ENCODE results near the gene INSR. TPM values are rescaled to one million over a fixed set of nuclear protein-coding genes. Genes with fewer than 3 reads are reported as not detected.
"Not testable (repeated sequence)": the region's sequence is repeated elsewhere in the genome, so short reads cannot be mapped to it uniquely, and the experiment has no call there.

INSR gene
- total RNA-seq, 1 donor from 2014 or later: 1.3 TPM

GRCh38 chr19:7225741-7226140 lies 68.5 kb downstream of the INSR start:
- intact Hi-C loops (cut with micrococcal nuclease): no loop called here

DNA sequence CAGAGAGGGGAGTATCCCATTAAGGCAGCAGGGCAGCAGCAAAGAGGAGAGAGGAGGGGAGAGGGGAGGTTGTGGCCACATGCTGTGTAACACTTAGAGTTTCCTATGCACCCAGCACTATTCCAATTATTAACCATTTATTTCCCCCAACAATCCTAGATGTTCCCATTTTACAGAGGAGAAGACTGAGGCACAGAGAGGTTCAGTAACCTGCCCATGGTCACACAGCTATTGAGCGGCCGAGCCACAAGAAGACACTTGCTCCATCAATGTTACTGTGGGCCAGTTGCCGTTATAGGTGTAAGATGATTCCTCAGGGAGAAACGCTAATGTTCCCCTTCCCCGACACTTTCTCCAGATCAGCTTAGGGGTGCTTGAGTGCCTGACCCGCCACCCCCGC lies 69.2 kb downstream of the INSR start:
- intact Hi-C loops (cut with micrococcal nuclease): no loop called here

- intact Hi-C loops (cut with micrococcal nuclease): no loop called here
Observed at GRCh38 chr19:7224209-7224686, 70.0 kb downstream of the INSR start.

GRCh38 chr19:7223429-7223828 lies 70.8 kb downstream of the INSR start:
- intact Hi-C loops (cut with micrococcal nuclease): no loop called here

GRCh38 chr19:7219056-7219455 lies 75.2 kb downstream of the INSR start:
- intact Hi-C loops (cut with micrococcal nuclease): no loop called here

DNA sequence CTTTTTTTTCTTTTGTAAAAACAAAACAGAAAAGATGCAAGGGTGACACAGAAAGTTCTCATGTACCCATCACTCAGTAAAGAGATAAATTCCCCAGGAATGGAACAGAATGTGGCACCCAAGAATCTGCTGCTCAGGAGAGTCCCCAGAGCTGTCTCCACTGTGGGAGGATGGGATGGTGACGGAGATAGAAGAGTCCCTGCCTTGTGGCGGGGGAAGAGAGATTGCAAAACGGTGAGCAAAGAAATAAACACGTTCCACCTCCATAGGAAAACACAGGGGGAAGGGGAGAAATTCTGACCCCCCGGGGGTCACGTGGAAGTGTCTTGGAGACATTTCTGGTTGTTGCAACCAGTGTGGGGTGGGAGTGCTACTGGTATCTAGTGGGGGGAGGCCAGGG lies 76.4 kb downstream of the INSR start:
- intact Hi-C loops (cut with micrococcal nuclease): no loop called here

- intact Hi-C loops (cut with micrococcal nuclease): no loop called here
Observed at GRCh38 chr19:7216373-7216902, 77.8 kb downstream of the INSR start.

DNA sequence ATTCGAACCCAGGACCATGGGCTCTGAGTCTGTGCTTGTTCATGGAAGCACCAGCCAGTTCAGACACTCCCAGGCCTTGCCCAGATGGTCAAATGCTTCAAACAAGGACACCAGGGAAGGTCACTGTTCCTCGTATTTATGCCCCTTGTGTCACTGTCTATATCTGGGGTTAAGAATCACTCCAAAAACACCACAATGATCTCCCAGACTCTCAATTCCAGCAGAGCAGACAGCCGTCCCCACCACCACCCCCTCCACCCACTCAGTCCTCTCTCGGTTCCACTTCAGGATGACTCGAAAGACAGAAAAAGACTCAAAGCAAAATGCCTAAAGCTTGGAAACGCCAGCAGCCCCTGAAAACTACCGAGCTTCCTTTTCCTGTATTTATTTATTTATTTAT lies 79.0 kb downstream of the INSR start:
- intact Hi-C loops (cut with micrococcal nuclease): no loop called here

DNA sequence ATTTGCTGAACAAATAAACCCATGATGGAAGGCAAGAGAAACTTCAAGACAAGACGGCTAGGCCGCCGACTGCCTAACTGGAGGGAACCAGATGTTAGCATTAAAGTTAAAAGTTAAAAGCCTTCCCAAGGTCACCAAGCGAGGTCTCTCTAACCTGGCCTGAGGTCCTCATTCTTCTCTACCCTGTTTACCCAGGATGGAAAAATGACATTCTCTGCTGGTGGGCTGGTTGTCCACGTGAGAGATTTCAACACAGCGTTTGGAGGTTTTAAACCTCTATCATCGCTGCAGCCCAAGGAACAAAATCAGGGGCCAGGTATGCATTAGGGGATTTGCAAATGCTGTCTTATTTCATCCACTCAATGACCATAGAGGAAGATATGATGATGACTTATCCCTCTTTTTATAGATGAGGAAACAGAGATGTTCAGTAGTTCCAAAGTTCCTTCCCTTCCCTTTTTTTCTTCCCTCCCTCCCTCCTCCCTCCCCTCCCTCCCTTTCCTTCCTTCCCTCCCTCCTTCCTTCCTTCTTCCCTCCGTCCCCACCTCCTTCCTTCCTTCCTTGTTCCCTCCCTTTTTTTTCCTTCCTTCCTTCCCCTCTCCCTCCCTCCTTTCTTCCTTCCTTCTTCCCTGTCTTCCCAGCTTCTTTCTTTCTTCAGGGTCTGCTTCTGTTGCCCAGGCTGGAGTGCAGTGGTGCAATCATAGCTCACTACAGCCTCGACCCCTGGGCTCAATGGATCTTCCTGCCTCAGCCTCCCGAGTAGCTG lies 79.7 kb downstream of the INSR start:
- intact Hi-C loops (cut with micrococcal nuclease): no loop called here

- intact Hi-C loops (cut with micrococcal nuclease): no loop called here
Observed at GRCh38 chr19:7213628-7214323, 80.4 kb downstream of the INSR start.

GRCh38 chr19:7211191-7211951 lies 82.8 kb downstream of the INSR start:
- intact Hi-C loops (cut with micrococcal nuclease): no loop called here

GRCh38 chr19:7210359-7210758 lies 83.9 kb downstream of the INSR start:
- intact Hi-C loops (cut with micrococcal nuclease): no loop called here

GRCh38 chr19:7209597-7210325 lies 84.5 kb downstream of the INSR start:
- intact Hi-C loops (cut with micrococcal nuclease): not testable (repeated sequence)

DNA sequence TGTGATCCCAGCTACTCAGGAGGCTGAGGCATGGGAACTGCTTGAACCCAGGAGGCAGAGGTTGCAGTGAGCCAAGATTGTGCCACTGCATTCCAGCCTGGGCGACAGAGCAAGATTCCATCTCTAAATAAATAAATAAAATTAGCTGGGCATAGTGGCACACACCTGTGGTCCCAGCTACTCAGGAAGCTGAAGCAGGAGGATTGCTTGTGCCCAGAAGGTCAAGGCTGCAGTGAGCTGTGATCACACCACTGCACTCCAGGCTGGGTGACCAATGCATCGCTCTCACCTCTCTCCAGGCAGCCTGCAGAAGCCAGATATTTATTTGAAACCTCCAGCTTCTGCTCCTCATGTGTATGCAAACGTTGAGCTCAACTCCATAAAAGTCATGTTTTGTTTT lies 85.2 kb downstream of the INSR start:
- intact Hi-C loops (cut with micrococcal nuclease): not testable (repeated sequence)

DNA sequence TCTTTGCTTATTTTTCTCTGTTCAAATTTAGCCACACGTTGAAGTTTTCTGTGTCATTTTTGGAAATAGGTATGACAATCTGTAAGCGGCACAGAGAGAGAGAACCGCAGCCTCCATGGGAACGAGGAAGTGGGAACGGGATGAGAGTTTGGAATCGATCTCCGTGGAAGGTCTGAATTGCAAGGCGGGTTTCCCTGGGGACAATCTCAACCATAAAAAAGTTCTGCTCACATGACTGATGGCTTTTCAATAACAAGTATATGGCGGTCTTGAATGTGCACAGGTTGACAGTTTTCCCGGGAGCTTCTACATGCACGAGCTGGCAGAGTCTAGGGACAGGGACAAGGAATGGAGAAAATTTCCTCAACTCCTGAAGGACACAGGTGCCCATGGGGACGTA lies 90.9 kb downstream of the INSR start:
- intact Hi-C loops (cut with micrococcal nuclease): no loop called here

- intact Hi-C loops (cut with micrococcal nuclease): no loop called here
Observed at GRCh38 chr19:7202888-7203287, 91.3 kb downstream of the INSR start.

GRCh38 chr19:7200736-7201135 lies 93.5 kb downstream of the INSR start:
- intact Hi-C loops (cut with micrococcal nuclease): no loop called here

GRCh38 chr19:7199613-7200533 lies 94.3 kb downstream of the INSR start:
- intact Hi-C loops (cut with micrococcal nuclease): loop anchor here (5.0 kb wide), 1 partner anchor 1107 kb away; the partner anchor contains the start of gene CD320

GRCh38 chr19:7197760-7198696 lies 96.2 kb downstream of the INSR start:
- intact Hi-C loops (cut with micrococcal nuclease): loop anchor here (1.0 to 5.0 kb wide), 2 partner anchors 96 to 1109 kb away; partner anchors contain the start of genes CD320 and INSR
